Subcutaneous abdominal adipose tissue (tissue), 5 donors: ENCODE measurements around the gene DNAH11.

Source experiments
- H3K27ac ChIP-seq: one replicate; pipeline ENCODE4 v1.7.0; 2013; ENCODE audit warnings: low read depth, mild to moderate bottlenecking, inconsistent platforms, low read length, moderate library complexity
- H3K27me3 ChIP-seq, 5 donors: one replicate each; pipeline ENCODE4 v1.7.0; 2013; ENCODE audit warnings: low read length in 5 of 5, inconsistent platforms in 1 of 5; ENCODE audit not compliant: control insufficient read depth in 5 of 5, insufficient read depth in 4 of 5
- H3K36me3 ChIP-seq, 5 donors: one replicate each; pipeline ENCODE4 v1.7.0; 2013; ENCODE audit warnings: low read length in 5 of 5; ENCODE audit not compliant: control insufficient read depth in 5 of 5, insufficient read depth in 5 of 5
- H3K4me1 ChIP-seq, 5 donors: one replicate each; pipeline ENCODE4 v1.7.0; 2013; ENCODE audit warnings: low read length in 5 of 5, mild to moderate bottlenecking in 3 of 5, moderate library complexity in 1 of 5; ENCODE audit not compliant: control insufficient read depth in 5 of 5, insufficient read depth in 5 of 5
- H3K4me3 ChIP-seq, 5 donors: one replicate each; pipeline ENCODE4 v1.7.0; 2013; ENCODE audit warnings: low read length in 5 of 5, low read depth in 1 of 5
- H3K9ac ChIP-seq, 5 donors: one replicate each; pipeline ENCODE4 v1.7.0; 2013; ENCODE audit warnings: low read length in 5 of 5, mild to moderate bottlenecking in 4 of 5, moderate library complexity in 3 of 5
- H3K9me3 ChIP-seq, 5 donors: one replicate each; pipeline ENCODE4 v1.7.0; 2013; ENCODE audit warnings: low read length in 5 of 5; ENCODE audit not compliant: control insufficient read depth in 5 of 5
- donor health status: healthy.
- donor health status: healthy.
- donor health status: healthy.
- donor health status: healthy.
- donor health status: healthy.

DNAH11 gene

GRCh38 chr7:21778953-21779352 lies 236.1 kb downstream of the DNAH11 start:
- Histone ChIP-seq H3K9ac (no peak overlapping the region), H3K4me3 (no peak overlapping the region), H3K9me3 (no peaks in the 10 kb centered on the region), H3K27ac (no peak overlapping the region), H3K36me3 (no peaks in the 10 kb centered on the region), H3K4me1 (no peaks in the 10 kb centered on the region), H3K27me3 (peaks cover 0 to 6% (median 0%) of the 10 kb centered on the region in 5 donors)

- no peaks in the 10 kb centered on the region for H3K9me3 ChIP-seq
- no peaks in the 10 kb centered on the region for H3K4me1 ChIP-seq
- H3K36me3 ChIP-seq, result no peaks in the 10 kb centered on the region
- no peaks in the 10 kb centered on the region for H3K27me3 ChIP-seq
- H3K9ac ChIP-seq, result no peak overlapping the region
- H3K27ac ChIP-seq, result no peak overlapping the region
- H3K4me3 ChIP-seq, result no peak overlapping the region
Observed at GRCh38 chr7:21782996-21783395, 240.2 kb downstream of the DNAH11 start.

GRCh38 chr7:21784989-21785388 lies 242.2 kb downstream of the DNAH11 start:
- Histone ChIP-seq H3K4me1 (no peaks in the 10 kb centered on the region), H3K9me3 (no peaks in the 10 kb centered on the region)

GRCh38 chr7:21805791-21806190 lies 263.0 kb downstream of the DNAH11 start:
- no peak overlapping the region for H3K9ac ChIP-seq
- no peak overlapping the region for H3K4me3 ChIP-seq
- H3K27me3 ChIP-seq, result no peaks in the 10 kb centered on the region
- no peaks in the 10 kb centered on the region for H3K36me3 ChIP-seq
- no peak overlapping the region for H3K27ac ChIP-seq
- no peaks in the 10 kb centered on the region for H3K4me1 ChIP-seq
- H3K9me3 ChIP-seq, result no peaks in the 10 kb centered on the region

More at GRCh38 chr7:21784989-21785388, 242.2 kb downstream of the DNAH11 start:
- Histone ChIP-seq H3K27me3 (no peaks in the 10 kb centered on the region), H3K4me3 (no peak overlapping the region), H3K36me3 (no peaks in the 10 kb centered on the region), H3K27ac (no peak overlapping the region), H3K9ac (no peak overlapping the region)

GRCh38 chr7:21806388-21806787 lies 263.5 kb downstream of the DNAH11 start:
- Histone ChIP-seq H3K9ac (no peak overlapping the region), H3K36me3 (no peaks in the 10 kb centered on the region), H3K27me3 (no peaks in the 10 kb centered on the region), H3K4me1 (no peaks in the 10 kb centered on the region), H3K27ac (no peak overlapping the region), H3K9me3 (no peaks in the 10 kb centered on the region), H3K4me3 (no peak overlapping the region)

- Histone ChIP-seq H3K36me3 (no peaks in the 10 kb centered on the region), H3K4me1 (no peaks in the 10 kb centered on the region), H3K4me3 (no peak overlapping the region), H3K9me3 (no peaks in the 10 kb centered on the region), H3K27ac (no peak overlapping the region), H3K9ac (no peak overlapping the region), H3K27me3 (no peaks in the 10 kb centered on the region)
Observed at GRCh38 chr7:21819048-21819447, 276.2 kb downstream of the DNAH11 start.

GRCh38 chr7:21828841-21829240 lies 286.0 kb downstream of the DNAH11 start:
- Histone ChIP-seq H3K36me3 (no peaks in the 10 kb centered on the region), H3K9ac (peak overlapping the region in 1 of 5 donors; percentile 20), H3K27ac (no peak overlapping the region), H3K4me3 (no peak overlapping the region), H3K4me1 (no peaks in the 10 kb centered on the region), H3K27me3 (no peaks in the 10 kb centered on the region), H3K9me3 (no peaks in the 10 kb centered on the region)

- Histone ChIP-seq H3K27me3 (no peaks in the 10 kb centered on the region), H3K36me3 (no peaks in the 10 kb centered on the region), H3K27ac (no peak overlapping the region), H3K9me3 (no peaks in the 10 kb centered on the region), H3K9ac (no peak overlapping the region), H3K4me1 (no peaks in the 10 kb centered on the region), H3K4me3 (no peak overlapping the region)
Observed at GRCh38 chr7:21829731-21830130, 286.9 kb downstream of the DNAH11 start.

- no peaks in the 10 kb centered on the region for H3K36me3 ChIP-seq
- no peaks in the 10 kb centered on the region for H3K27me3 ChIP-seq
- H3K4me1 ChIP-seq, result no peaks in the 10 kb centered on the region
- no peak overlapping the region for H3K9ac ChIP-seq
- H3K9me3 ChIP-seq, result no peaks in the 10 kb centered on the region
- H3K4me3 ChIP-seq, result no peak overlapping the region
- H3K27ac ChIP-seq, result no peak overlapping the region
Observed at GRCh38 chr7:21844742-21845141, 301.9 kb downstream of the DNAH11 start.

- Histone ChIP-seq H3K9me3 (no peaks in the 10 kb centered on the region), H3K27ac (no peak overlapping the region), H3K4me3 (no peak overlapping the region), H3K4me1 (no peaks in the 10 kb centered on the region), H3K27me3 (no peaks in the 10 kb centered on the region), H3K9ac (no peak overlapping the region), H3K36me3 (no peaks in the 10 kb centered on the region)
Observed at GRCh38 chr7:21850531-21851285, 307.9 kb downstream of the DNAH11 start.
